ENCODE measurements around the gene CHST10.
"Not testable (repeated sequence)": the region's sequence is repeated elsewhere in the genome, so short reads cannot be mapped to it uniquely, and the experiment has no call there.

The CHST10 gene, protein sequence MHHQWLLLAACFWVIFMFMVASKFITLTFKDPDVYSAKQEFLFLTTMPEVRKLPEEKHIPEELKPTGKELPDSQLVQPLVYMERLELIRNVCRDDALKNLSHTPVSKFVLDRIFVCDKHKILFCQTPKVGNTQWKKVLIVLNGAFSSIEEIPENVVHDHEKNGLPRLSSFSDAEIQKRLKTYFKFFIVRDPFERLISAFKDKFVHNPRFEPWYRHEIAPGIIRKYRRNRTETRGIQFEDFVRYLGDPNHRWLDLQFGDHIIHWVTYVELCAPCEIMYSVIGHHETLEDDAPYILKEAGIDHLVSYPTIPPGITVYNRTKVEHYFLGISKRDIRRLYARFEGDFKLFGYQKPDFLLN

DNA sequence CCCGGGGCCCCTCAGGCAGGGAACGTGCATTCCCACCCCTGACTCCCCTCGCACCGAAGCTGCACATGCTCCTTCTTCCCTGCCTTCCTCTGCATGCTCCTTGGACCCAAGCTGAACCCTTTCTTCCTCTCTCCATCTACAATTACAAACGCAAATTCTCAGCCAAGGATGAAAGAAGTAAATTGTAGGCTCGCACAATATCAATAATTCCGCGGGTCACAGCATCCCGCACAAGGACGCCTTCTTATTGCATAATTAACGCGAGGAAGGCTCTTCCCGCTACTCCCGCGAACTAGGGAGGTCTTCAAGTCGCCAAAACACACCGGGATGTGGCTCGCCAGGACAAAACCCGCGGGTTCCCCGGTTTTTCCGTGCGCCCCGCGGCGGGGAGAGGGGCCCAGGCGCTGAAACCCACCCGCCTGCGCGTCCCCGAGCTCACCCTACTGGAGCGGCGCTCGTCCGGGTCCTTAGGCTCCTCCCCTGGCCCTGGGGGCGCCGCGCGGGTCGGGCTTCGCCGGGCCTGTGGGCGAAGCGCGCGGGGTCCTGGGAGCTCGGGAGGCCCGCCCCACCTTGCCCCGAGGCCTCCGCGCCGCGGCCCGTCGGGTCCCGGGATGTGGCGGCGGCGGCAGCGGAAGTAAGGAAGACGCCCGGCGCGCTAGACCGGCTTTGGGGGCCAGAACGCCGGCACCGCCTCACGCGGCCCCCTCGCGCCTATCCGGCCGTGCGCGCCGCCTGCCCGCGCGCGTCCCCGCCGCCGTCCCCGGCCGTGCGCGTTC is at the start of gene CHST10:
Gene CHST10 (minus strand): TSS at position 734 of the 776 bp plus-strand sequence. CDS start 10,993 bp downstream, outside the sequence.
- DNase-seq, result peak; percentile 57

DNA sequence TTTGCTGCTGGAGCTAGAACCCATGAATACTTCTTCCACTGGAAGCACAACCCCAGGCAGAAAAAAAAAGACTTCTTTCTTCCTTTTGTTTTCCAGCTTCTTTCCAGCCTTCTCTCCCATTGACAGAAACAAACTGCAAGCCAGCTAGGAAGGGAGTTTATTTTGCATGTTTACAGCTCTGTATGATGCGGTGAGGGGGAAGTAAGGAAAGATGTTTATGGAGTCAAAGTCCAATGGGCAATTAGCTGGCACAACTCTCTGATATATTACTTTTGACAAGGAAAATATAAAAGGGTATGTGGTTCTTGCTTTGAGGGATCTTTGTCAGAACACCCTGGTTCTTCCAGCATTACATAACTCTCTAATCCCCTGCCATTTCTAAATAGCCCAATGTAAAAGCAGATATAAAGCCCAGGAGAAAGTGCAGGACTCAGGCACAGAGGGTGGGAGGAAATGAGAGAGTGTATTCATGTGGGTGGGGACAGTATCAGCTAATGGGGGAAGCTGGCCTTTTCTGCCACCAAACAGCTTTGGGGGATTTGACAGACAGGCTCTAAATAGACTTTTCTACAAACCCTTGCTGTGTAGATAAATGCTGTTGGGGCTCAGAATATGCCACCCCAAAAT is 43.5 kb upstream of the CHST10 start:
- DNase-seq, result no peak

DNA sequence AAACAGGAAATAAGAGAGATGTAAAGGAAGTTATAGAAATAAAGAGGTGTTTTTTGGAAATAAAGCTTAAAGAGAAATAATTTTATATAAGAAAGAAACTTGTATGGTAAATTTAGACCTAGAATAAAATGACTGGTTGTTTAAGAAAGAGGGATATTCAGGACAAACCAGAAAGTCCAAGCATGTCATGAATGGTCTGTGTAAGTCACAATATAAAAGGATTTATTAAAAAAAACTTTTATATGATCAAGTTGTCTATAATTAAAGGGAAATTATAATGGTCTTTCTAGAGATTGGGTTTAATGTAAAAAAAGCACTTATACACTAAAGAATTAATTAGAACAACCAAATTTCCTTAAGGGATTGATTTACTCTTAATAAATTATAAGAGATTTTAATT is 38.9 kb upstream of the CHST10 start:
- DNase-seq, result not testable (repeated sequence)

DNA sequence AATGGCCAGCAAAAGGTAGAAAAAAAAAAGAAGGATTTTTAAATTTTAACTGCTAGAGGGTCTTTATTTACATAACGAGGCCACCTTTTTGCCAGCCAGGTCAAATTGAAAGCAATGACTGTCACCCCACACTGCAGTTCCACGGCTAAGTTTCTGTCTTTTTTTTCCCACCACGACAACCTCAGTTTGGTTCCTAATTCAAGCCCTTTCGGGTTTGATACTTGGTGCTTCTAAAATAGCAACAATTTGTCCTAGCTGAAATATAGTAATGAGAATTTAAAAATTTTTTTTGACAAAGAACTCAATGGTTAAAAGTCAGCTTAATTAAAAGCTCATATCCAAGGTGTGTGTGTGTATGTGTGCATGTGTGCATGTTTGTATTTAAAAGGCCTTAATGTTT is 36.4 kb upstream of the CHST10 start:
- no peak for DNase-seq

DNA sequence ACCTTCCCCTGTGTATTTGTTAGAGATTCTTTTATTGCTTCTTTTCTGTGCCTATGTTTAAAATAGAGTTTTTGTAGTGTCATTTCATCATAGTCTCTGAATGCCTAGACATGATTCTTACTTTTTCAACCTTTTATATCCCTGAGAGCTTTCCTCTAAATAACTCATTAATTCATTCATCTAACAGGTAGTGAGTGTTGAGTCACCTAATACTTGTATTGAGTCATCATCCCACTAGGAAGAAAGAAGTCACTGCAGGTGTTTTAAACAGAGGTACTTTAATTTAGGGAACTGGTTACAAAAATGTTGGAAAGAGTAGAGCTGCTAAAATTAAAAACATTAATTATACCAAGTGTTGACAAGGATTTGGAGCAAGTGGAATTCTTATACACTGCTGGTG is 34.3 kb upstream of the CHST10 start:
- no peak for DNase-seq

DNA sequence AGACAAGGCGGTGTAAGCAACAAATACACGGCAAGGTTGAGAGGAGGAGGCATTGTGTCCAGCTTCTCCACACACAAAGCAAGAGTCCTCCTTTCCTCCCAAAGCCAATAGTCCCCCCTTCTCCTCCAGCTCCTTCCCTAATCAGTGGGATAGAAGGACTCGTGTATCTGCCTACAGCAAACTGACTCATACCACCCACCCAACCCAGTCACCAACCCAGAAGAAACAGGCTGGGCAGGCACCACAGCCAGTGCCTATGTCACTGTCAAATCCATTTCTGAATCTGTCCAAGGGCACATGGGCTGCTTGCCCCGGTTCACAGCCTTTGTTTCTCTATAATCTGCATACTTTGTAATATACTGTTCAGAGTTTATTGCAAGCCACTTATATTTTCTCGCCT is 33.6 kb upstream of the CHST10 start:
- DNase-seq, result no peak

DNA sequence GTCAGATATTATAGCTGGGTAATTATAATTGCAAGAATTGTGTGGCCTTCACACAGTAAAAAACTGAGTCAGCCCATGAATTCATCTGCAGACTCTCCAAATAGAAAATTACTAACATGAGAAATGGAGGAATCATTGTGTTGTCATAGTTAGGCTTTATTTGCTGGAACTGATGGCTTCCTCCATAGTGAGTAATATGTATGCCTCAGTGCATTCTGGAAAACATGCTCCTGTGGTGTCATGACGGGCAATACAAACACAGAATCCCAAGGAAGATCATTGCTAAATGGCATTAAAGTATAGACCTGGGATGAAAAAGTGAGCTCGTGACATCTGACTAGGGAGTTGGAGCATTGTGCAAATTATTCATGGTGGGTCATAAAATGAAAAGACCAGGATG is 29.2 kb upstream of the CHST10 start:
- DNase-seq, result no peak

DNA sequence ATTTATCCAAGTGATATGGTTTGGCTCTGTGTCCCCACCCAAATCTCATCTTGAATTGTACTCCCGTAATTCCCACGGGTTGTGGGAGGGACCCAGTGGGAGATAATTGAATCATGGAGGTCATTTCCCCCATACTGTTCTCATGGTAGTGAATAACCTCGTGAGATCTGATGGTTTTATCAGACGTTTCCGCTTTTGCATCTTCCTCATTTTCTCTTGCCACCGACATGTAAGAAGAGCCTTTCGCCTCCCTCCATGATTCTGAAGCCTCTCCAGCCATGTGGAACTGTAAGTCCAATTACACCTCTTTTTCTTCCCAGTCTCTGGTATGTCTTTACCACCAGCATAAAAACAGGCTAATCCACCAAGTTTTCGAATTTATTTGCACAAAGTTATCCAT is 20.3 kb upstream of the CHST10 start:
- DNase-seq, result no peak

DNA sequence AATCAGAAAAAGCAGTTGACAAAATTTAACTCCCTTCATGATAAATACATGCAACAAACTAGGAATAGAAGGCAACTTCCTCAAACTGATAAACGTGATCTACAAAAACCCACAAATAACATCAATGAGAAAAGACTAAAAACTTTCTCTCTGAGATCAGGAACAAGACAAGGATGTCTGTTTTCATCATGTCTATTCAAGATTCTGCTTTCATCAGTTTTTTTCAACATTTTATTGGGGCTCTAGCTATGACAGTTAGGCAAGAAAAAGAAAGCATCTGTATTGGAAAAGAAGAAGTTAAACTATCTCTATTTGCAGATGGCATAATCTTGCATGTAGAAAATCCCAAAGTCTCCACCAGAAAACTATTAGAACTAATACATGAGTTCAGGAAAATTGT is 12.3 kb upstream of the CHST10 start:
- DNase-seq, result no peak

DNA sequence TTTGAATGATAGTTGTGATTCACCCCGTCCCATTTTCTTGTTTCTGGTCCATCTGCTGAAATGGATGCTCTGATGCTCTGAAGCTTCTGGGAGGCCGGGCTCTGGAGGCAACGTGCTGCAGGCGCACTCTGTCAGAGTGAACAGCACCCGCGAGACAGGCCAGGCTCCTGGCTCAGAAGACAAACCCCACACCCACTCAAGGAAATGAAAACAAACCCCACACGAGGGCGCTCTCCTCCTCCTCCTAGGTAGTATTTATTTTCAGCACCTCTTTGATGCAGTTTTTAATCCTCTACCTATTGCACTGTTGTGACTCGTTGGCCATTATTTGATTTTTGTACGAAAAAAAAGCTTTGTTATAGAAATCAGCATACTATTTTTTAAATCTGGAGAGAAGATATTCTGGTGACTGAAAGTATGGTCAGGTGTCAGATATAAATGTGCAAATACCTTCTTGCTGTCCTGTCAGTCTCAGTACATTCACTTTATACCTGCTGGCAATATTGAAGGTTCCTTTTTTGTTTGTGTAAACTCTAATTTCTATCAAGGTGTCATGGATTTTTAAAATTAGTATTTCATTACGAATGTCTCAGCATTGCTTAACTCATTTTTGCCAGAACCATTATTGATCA is 10.3 kb upstream of the CHST10 start:
- peak; percentile 38 for DNase-seq

DNA sequence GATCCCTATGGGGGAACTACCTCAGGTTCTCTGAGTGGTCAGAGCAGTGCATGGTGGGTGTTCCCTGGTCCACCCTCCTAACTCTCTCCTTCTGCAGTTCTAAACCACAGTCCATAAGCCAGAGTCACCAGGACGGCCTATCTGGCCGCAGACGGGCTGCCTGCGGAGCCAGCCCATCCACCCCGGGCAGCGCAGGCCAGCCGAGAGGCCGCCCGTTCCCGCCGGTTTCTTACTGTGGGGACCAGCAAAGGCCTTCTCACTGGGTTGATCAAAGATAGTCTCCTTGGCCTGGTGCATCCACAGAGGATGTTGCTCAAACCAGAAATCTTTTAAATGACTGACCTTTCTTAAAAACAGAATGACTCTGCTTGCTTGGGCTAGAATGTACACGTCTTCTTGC is 9.6 kb upstream of the CHST10 start:
- DNase-seq, result no peak

DNA sequence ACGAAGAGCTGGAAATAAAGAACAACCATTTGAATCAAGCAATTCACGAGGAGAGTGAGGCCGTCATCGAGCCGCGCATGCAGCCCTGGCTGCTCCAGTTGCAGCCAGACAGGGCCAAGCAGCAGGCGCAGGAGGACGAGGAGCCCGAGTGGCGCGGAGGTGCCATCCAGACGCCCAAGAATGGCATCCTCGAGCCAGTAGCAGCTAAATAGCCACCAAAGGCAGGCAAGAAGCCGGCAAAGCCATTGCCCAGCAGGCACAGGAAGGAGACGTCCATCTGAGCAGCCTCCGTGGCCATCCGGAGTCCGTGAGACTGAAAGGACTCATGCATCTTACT is 8.9 kb upstream of the CHST10 start:
- DNase-seq, result no peak

DNA sequence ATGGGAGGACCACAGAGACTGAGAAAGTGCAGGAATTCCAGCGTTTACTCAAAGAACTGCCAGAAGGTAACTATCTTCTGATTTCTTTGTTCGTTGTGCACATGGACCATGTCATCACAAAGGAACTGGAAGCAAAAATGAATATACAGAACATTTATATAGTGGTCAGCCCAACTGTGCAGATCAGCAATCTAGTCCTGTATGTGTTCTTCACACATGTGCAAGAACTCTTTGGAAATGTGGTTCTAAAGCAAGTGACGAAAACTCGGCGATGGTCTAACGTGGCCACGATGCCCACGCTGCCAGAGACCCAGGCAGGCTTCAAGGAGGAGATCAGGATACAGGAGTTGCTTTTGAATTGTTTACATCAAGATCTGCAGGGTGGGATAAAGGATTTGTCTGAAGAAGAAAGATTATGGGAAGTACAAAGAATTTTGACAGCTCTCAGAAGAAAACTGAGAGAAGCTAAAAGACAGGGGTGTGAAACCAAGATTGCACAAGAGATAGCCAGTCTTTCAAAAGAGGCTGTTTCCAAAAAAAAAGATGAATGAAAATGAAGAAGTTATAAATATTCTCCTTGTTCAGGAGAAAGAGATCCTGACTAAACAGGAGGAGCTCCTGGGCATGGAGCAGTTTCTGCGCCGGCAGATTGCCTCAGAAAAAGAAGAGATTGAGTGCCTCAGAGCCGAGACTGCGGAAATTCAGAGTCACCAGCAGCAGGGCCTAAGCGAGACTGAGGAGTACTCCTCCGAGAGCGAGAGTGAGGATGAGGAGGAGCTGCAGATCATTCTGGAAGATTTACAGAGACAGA is 8.3 kb upstream of the CHST10 start:
- DNase-seq, result no peak

DNA sequence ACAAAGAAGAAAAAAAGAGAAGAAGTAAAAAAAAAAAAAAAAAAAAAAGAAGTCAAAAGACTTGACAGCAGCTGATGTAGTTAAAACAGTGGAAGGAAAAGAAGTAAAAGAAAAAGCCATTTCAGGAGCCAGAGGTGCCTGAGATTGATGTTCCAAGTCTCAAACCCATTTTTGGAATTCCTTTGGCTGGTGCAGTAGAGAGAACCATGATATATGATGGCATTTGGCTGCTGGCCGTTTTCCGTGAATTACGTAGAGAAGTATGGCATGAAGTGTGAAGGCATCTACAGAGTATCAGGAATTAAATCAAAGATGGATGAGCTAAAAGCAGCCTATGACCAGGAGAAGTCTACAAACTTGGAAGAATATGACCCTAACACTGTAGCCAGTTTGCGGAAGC is 7.6 kb upstream of the CHST10 start:
- DNase-seq, result no peak

DNA sequence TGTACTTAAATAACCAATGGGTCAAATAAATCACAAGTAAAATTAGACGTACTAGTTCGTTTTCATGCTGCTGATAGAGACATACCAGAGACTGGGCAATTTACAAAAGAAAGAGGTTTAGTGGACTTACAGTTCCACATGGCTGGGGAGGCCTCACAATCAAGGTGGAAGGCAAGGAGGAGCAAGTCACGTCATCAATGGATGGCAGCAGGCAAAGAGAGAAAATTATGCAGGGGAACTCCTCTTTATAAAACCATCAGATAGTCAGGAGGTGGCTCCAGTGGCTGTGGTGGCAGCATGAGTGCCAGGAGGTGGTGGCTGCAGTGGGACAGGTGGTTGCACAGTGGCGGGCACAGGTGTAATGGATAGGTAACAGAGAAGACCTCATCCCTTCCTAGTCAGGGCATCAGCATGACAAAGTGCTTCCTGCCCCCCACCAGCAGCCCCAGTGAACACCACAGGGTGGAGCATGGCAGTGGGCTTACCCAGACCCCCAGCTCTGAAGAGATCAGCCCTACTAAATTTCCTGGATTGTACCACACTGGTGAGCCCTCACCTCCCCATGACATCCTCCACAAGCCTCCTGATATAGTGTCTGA is 6.9 kb upstream of the CHST10 start:
- no peak for DNase-seq

DNA sequence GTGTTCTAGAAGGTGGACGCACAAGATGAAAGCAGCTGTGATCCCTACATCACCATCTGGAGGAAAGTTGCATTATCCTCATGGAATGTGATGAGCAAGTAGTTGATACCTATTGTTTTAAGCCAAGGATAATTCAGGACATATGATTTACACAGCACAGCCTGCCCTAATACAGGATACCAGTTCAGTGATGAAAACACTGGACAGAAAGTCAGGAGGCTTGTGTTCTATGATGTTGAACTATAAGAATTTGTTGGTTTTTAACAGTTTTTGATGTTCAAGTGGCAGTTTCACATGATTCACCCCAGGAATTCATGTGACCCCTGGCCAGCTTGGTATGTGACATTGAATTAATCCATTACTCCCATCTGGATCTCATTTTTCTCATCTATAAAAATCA is 6.2 kb upstream of the CHST10 start:
- no peak for DNase-seq

DNA sequence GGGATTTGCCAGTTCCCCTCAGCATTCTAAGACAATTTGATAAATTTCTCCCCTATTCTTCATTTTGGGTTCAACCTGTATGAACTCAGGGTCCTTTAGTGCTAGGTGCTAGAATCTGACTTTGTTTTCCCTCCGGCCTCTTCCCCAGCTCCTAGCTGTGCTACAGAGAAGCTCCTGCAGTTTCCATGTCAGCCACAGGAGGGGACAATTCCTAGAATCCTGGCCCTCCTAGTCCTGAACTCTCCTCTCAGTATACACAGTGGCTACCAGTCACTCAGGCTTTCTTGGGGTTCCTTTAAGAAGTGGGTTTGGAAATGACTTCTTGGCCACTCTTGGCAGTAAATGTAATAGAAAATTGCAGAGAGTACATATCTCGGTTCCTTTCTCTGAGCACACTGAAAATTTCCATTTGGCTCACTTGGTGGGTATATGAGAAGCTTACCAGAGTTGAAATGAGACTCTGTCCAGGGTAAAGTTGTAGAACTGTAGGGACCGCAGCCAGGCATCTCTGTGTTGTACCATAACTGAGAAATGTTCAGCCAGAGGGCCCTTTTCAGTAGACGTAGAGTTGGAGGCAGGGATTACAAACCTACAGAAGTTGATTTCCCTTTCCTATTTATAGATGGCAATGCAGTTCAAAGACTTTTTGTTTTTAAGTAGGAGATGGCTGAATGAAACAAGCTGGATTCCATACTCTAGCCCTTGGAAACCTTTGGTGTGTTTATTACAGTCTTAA is 5.0 kb upstream of the CHST10 start:
- DNase-seq, result peak; percentile 38

DNA sequence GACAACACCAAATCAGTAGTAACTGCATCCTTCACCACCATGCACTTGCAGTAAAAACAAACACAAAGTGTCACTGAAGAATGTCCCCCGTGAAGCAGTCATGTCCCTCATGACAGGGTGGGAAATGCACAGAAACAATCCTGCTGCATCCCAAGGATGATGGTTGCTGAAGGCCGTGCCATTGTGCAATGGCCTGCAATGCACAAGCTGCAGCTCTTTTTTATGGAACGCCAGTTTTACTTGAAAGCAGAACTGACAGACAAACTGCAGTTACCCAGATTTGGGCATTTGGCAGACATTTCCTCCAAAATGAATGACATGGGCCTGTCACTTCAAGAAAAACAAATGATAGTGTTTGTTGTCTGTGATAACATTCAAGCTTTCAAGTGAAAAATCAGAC is 2.4 kb upstream of the CHST10 start:
- no peak for DNase-seq

DNA sequence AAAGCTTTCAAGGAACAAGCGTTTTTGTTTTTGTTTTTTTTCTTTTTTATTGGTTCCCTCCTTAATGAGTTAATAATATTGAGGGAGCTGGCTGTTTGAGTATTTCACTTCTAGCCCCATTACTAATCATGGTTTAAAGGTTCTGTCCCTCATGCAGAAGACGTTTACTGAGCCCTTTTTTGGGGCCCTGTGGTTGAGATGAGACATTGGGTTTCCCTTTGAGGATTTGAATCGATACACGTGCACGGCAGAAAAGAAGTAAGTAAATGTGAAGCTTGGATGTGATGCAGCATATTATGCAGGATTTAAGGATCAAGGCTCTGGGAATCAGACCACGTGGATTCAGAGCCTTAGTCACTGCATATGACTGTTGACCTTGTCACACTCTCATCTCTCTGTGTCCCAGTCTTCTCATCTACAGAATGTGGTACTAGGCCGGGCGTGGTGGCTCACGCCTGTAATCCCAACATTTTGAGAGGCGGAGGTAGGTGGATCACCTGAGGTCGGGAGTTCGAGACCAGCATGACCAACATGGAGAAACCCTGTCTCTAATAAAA is 1.0 kb upstream of the CHST10 start:
- no peak for DNase-seq

DNA sequence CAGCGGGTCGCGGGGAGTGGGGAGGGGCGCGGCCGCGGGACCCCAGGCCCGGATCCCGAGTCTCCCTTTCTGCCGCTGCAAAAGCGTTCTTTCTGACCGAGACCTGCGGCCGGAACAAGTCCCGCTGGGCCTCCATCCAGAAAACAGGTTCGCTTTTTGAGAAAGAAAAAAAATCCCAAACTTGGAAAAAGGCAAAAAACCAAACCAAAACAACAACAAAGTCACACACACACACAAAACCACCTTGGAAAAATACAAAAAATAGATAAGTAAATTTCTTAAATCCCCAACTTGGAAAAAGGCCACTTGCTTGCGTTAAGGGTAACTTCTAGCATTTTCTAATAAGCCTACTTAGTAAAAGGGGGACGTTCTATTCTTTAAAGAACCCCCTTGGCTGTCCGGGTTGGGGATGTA is 250 bp upstream of the CHST10 start:
- DNase-seq, result no peak

DNA sequence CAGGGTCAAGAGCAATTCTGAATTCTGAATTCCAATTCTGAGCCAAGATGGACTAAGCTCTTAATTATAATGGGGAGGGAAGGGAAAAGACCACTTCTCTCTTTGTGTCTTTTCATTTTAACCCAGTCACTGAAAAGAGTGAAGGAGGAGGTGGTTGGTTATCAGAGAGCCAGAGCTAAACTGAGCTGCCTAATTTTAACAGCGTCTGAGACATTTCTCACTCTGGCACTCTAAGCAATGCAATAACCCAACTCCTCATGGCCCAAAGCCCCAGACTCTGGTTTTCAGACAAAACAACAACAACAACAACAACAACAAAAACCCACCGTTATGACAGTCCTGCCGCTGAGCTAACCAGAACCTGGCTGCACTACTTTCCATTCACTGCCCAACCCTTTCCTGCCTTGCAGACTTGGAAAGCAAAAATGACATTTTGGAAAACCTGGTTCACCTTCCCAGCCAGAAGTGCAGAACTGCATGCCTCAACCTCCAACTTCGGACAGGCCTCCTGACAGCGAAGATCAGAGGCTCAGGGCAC is 1.0 kb downstream of the CHST10 start:
- no peak for DNase-seq
